Cardiac muscle cell (in vitro differentiated cells and primary cell): ENCODE results near the gene SP3. TPM values are rescaled to one million over a fixed set of nuclear protein-coding genes. Genes with fewer than 3 reads are reported as not detected.

Source experiments
- DNase-seq, 2 donors: peaks; one replicate each; pipeline versions ENCODE4 v3.0.0 to v3.0.0-alpha.2; 2010 to 2017; ENCODE audit warnings: low read depth in 1 of 2, low spot score in 1 of 2
- H3K27ac ChIP-seq: fragments of 200-600 bp; sonication (generic); 2 replicates; pipeline ENCODE4 v1.5.1; 2016
- H3K27me3 ChIP-seq: fragments of 200-600 bp; sonication (generic); 2 replicates; pipeline ENCODE4 v1.6.0; 2016; ENCODE audit warnings: control low read depth
- H3K36me3 ChIP-seq: fragments of 200-600 bp; sonication (generic); 2 replicates; pipeline ENCODE4 v1.5.1; 2016; ENCODE audit warnings: control low read depth
- H3K4me1 ChIP-seq: fragments of 200-600 bp; sonication (generic); 2 replicates; pipeline ENCODE4 v1.8.1; 2017; ENCODE audit warnings: low read depth, mild to moderate bottlenecking, mixed run types
- H3K4me3 ChIP-seq: fragments of 200-600 bp; sonication (generic); 2 replicates; pipeline ENCODE4 v1.5.1; 2016; ENCODE audit warnings: mild to moderate bottlenecking
- H3K9me3 ChIP-seq: fragments of 200-600 bp; sonication (generic); 2 replicates; pipeline ENCODE4 v1.5.1; 2017; ENCODE audit warnings: low read depth, mild to moderate bottlenecking, control low read depth
- polyA plus RNA-seq: library from polyadenylated mRNA; unstranded; fragments of >200 nt; fragmentation: Nextera tagmentation; extraction: Ambion mirVana; gene quantifications from 2 replicates; pipeline ENCODE4 v1.2.1, GENCODE V29; 2016
- total RNA-seq: library from RNA; depleted of rRNA; stranded (reverse); fragments of >200 nt; gene quantifications from 2 replicates; pipeline ENCODE4 v1.2.3, GENCODE V29; 2016
- TF ChIP-seq, protein P1 (sequence below): IDR thresholded peaks from 2 replicates; pipeline ENCODE4 v1.5.1; 2012; ENCODE audit warnings: low read depth, mild to moderate bottlenecking, low read length

SP3 gene
- total RNA-seq (115 and 164 TPM in 2 replicates), polyA plus RNA-seq (36.0 and 54.6 TPM in 2 replicates)

GRCh38 chr2:173965372-173966025 lies at the start of gene SP3:
TSS of gene SP3 (minus strand) at chr2:173965373. CDS start at chr2:173965171, 202 bp downstream.
- H3K36me3 ChIP-seq, result no peaks in the 10 kb centered on the region
- no peaks in the 10 kb centered on the region for H3K9me3 ChIP-seq
- TF ChIP-seq, protein P1, sequence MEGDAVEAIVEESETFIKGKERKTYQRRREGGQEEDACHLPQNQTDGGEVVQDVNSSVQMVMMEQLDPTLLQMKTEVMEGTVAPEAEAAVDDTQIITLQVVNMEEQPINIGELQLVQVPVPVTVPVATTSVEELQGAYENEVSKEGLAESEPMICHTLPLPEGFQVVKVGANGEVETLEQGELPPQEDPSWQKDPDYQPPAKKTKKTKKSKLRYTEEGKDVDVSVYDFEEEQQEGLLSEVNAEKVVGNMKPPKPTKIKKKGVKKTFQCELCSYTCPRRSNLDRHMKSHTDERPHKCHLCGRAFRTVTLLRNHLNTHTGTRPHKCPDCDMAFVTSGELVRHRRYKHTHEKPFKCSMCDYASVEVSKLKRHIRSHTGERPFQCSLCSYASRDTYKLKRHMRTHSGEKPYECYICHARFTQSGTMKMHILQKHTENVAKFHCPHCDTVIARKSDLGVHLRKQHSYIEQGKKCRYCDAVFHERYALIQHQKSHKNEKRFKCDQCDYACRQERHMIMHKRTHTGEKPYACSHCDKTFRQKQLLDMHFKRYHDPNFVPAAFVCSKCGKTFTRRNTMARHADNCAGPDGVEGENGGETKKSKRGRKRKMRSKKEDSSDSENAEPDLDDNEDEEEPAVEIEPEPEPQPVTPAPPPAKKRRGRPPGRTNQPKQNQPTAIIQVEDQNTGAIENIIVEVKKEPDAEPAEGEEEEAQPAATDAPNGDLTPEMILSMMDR, result no peak
- H3K27ac ChIP-seq, result peak within 1 kb of the TSS; percentile 98
- H3K27me3 ChIP-seq, result no peaks in the 10 kb centered on the region
- DNase-seq, result peak; percentile 97 to 99
- H3K4me1 ChIP-seq, result peaks cover 6% of the 10 kb centered on the region
- peak within 1 kb of the TSS; percentile 88 for H3K4me3 ChIP-seq

DNA sequence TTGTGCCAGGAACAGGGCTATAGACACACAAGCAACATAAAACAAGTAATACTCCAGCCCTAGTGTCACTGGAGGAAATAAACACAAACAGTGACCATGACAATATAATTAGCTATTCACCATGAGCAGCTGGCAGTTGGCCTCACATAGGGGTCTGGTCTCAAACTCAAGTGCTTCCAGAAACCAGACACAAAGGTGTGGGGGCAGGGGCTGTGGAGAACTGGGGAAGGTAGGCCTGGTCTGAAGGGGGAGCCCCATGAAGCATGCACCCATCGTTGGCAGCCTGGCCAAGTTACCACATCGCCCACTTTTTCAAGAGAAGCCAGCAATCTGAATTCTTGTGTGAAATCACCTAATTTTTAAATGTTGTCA lies 49.5 kb upstream of the SP3 start:
- H3K36me3 ChIP-seq, result no peaks in the 10 kb centered on the region

DNA sequence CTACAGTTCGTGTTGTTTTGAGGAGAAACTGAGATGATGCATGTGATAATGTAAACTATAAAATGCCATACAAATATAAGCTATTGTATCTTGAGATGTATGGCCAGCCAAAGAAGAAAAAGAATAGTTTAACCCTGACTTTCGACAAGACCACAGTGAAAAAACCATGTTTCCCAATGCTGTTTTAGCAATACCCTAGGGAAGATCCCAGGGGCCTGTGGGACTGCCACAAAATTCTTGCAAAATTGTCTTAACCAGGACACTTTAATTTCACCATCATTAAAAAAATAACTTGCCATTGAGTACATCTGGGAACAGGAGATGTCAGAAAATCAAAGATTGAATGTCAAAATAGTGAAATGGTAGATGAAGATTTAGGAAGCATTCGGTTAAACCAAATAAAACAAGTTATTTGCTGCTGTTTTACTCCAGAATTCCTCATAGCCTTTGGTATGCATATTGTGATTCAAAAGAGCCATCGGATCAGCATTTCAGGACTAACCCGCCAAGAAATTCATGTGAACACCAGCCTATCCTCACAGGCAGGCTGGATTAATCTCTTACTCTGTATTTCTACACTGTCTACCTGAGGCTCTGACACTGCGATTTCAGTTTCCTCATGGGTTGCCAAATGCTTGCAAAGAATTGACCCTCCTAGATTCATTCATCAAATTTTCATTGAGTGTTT lies 49.0 kb upstream of the SP3 start:
- H3K4me3 ChIP-seq, result no peak overlapping the region
- no peaks in the 10 kb centered on the region for H3K36me3 ChIP-seq
- H3K27ac ChIP-seq, result no peak overlapping the region
- TF ChIP-seq, protein P1, result no peak
- H3K4me1 ChIP-seq, result peaks cover 24% of the 10 kb centered on the region
- no peaks in the 10 kb centered on the region for H3K9me3 ChIP-seq
- H3K27me3 ChIP-seq, result no peaks in the 10 kb centered on the region
- DNase-seq, result no peak

More for the DNA sequence above, 49.5 kb upstream of the SP3 start:
- TF ChIP-seq, protein P1, result no peak
- no peak for DNase-seq
- no peaks in the 10 kb centered on the region for H3K9me3 ChIP-seq
- no peak overlapping the region for H3K4me3 ChIP-seq
- H3K27me3 ChIP-seq, result no peaks in the 10 kb centered on the region
- H3K27ac ChIP-seq, result no peak overlapping the region
- peaks cover 24% of the 10 kb centered on the region for H3K4me1 ChIP-seq

- DNase-seq, result peak in 1 of 2 donors; percentile 75
- H3K4me3 ChIP-seq, result no peak overlapping the region
- H3K27ac ChIP-seq, result no peak overlapping the region
- H3K36me3 ChIP-seq, result no peaks in the 10 kb centered on the region
- H3K4me1 ChIP-seq, result peaks cover 24% of the 10 kb centered on the region
- TF ChIP-seq, protein P1, result no peak
- H3K27me3 ChIP-seq, result peaks cover 1% of the 10 kb centered on the region
- no peaks in the 10 kb centered on the region for H3K9me3 ChIP-seq
Observed at GRCh38 chr2:174013315-174013751, 48.2 kb upstream of the SP3 start.

GRCh38 chr2:174012347-174013314 lies 47.5 kb upstream of the SP3 start:
- no peaks in the 10 kb centered on the region for H3K9me3 ChIP-seq
- H3K27ac ChIP-seq, result no peak overlapping the region
- H3K27me3 ChIP-seq, result peaks cover 3% of the 10 kb centered on the region
- DNase-seq, result peak in 1 of 2 donors; percentile 92
- no peak overlapping the region for H3K4me3 ChIP-seq
- H3K36me3 ChIP-seq, result no peaks in the 10 kb centered on the region
- TF ChIP-seq, protein P1, result no peak
- H3K4me1 ChIP-seq, result peaks cover 24% of the 10 kb centered on the region
